HCT116 (cell line): ENCODE results near the gene C1orf50. TPM values are rescaled to one million over a fixed set of nuclear protein-coding genes. Genes with fewer than 3 reads are reported as not detected.

Experiments
- ATAC-seq: fragments of 200-7000 bp; cut with Tn5 transposase; 2 replicates; pipeline ENCODE4 v1.9.1; 2020; ENCODE audit warnings: mild to moderate bottlenecking, moderate library complexity
- BruUV-seq: library from RNA; stranded (reverse); fragments of 400-500 nt; replicated peaks from 2 replicates; lab custom pipeline; 2021; lab: Mats Ljungman, UMichigan
- CTCF ChIA-PET: fragments of 300-600 bp; sonication (Branson Sonifier 250); formaldehyde crosslinking; loops from one replicate; lab custom pipeline; 2021; ENCODE audit warnings: antibody characterized with exemption; lab: Charles Lee
- POLR2A ChIA-PET: fragments of 300-600, 350-600 bp; sonication (Branson Sonifier 250); formaldehyde crosslinking; loops from one replicate; lab custom pipeline; 2021; ENCODE audit warnings: antibody characterized with exemption; lab: Charles Lee
- RAD21 ChIA-PET, 2 experiments: fragments of 300-600 bp; sonication (Branson Sonifier 250); formaldehyde crosslinking; loops; one replicate each; lab custom pipeline; 2023; ENCODE audit warnings: low total read pairs in 2 of 2; ENCODE audit not compliant: uncharacterized antibody in 2 of 2, unreplicated experiment in 2 of 2, low non-redundant PET in 1 of 2; lab: Charles Lee
- DNase-seq: peaks from one replicate; pipeline ENCODE4 v3.0.0-alpha.2; 2010; ENCODE audit warnings: low read depth, low spot score
- H2AFZ ChIP-seq: fragments of 200-600 bp; shearing (Covaris generic), sonication (generic); 2 replicates; pipeline ENCODE4 v1.6.1; 2017; ENCODE audit warnings: low read depth, mixed run types, mixed read lengths, antibody characterized with exemption, low read length; ENCODE audit not compliant: poor library complexity, severe bottlenecking
- H3K27ac ChIP-seq: 2 replicates; pipeline ENCODE4 v1.5.1; 2012; ENCODE audit warnings: low read depth, low read length
- H3K27me3 ChIP-seq: fragments of 200-600 bp; sonication (generic); 2 replicates; pipeline ENCODE4 v1.6.1; 2016; ENCODE audit warnings: mixed run types, low read length, mixed read lengths; ENCODE audit not compliant: insufficient read depth
- H3K36me3 ChIP-seq, 2 experiments: fragments of 200-500 bp in 1 of 2; fragments of 200-600 bp in 1 of 2; sonication (Bioruptor generic) in 1 of 2; sonication (generic) in 1 of 2; 2 replicates each; pipeline versions ENCODE4 v1.5.1 to v1.6.1; 2014 to 2016; ENCODE audit warnings: low read length in 2 of 2, inconsistent platforms in 1 of 2, mixed read lengths in 1 of 2, mixed run types in 1 of 2; ENCODE audit not compliant: insufficient read depth in 2 of 2, control insufficient read depth in 1 of 2
- H3K4me1 ChIP-seq, 2 experiments: fragments of 200-600 bp in 1 of 2; sonication (generic) in 1 of 2; 2 replicates each; pipeline versions ENCODE4 v1.5.1 to v1.6.1; 2012 to 2017; ENCODE audit warnings: low read length in 2 of 2, inconsistent platforms in 1 of 2, mild to moderate bottlenecking in 1 of 2, mixed read lengths in 1 of 2, mixed run types in 1 of 2, moderate library complexity in 1 of 2; ENCODE audit not compliant: insufficient read depth in 2 of 2, control insufficient read depth in 1 of 2
- H3K4me2 ChIP-seq: fragments of 200-600 bp; sonication (generic); 2 replicates; pipeline ENCODE4 v1.6.1; 2017; ENCODE audit warnings: mixed run types, low read length, mixed read lengths
- H3K4me3 ChIP-seq, 2 experiments: fragments of 200-600 bp in 1 of 2; sonication (generic) in 1 of 2; replicated peaks in 1 of 2; 2 replicates each; pipeline ENCODE4 v1.5.1; 2011 to 2016; ENCODE audit warnings: low read length in 2 of 2, control low read depth in 1 of 2, low read depth in 1 of 2, mild to moderate bottlenecking in 1 of 2, mixed read lengths in 1 of 2, mixed run types in 1 of 2
- H3K79me2 ChIP-seq: fragments of 200-600 bp; sonication (generic); 2 replicates; pipeline ENCODE4 v1.6.1; 2017; ENCODE audit warnings: mild to moderate bottlenecking, mixed run types, low read length, moderate library complexity, mixed read lengths; ENCODE audit not compliant: insufficient read depth
- H3K9ac ChIP-seq: fragments of 200-600 bp; sonication (generic); 2 replicates; pipeline ENCODE4 v1.6.1; 2016; ENCODE audit warnings: low read length, mixed read lengths
- H3K9me2 ChIP-seq: fragments of 200-600 bp; sonication (generic), shearing (Covaris generic); 2 replicates; pipeline ENCODE4 v1.6.1; 2017; ENCODE audit warnings: mixed run types, mild to moderate bottlenecking, moderate library complexity; ENCODE audit not compliant: insufficient read depth
- H3K9me3 ChIP-seq, 2 experiments: fragments of 200-500 bp in 1 of 2; fragments of 200-600 bp in 1 of 2; sonication (Bioruptor generic) in 1 of 2; sonication (generic) in 1 of 2; 2 replicates each; pipeline ENCODE4 v1.6.1; 2014 to 2017; ENCODE audit warnings: low read length in 2 of 2, mixed read lengths in 2 of 2, inconsistent platforms in 1 of 2, low read depth in 1 of 2, mild to moderate bottlenecking in 1 of 2, mixed run types in 1 of 2, moderate library complexity in 1 of 2; ENCODE audit not compliant: control insufficient read depth in 1 of 2, insufficient read depth in 1 of 2
- H4K20me1 ChIP-seq: fragments of 200-600 bp; sonication (generic), shearing (Covaris generic); 2 replicates; pipeline ENCODE4 v1.6.1; 2017; ENCODE audit warnings: mixed run types, mild to moderate bottlenecking, moderate library complexity; ENCODE audit not compliant: insufficient read depth
- CEBPB ChIP-seq: IDR thresholded peaks from 2 replicates; pipeline ENCODE4 v1.6.1; 2012; ENCODE audit warnings: low read depth
- CTCF ChIP-seq, 3 experiments: fragments of 200-600 bp in 1 of 3; sonication (generic) in 1 of 3; IDR thresholded peaks in 2 of 3; conservative IDR thresholded peaks in 1 of 3; 2 replicates each; pipeline ENCODE4 v1.5.1; 2012 to 2017; ENCODE audit warnings: low read depth in 2 of 3, low read length in 2 of 3, antibody characterized with exemption in 1 of 3, borderline replicate concordance in 1 of 3, control low read depth in 1 of 3, mild to moderate bottlenecking in 1 of 3, mixed read lengths in 1 of 3, mixed run types in 1 of 3, moderate library complexity in 1 of 3; ENCODE audit not compliant: insufficient read depth in 1 of 3
- ELF1 ChIP-seq: IDR thresholded peaks from 2 replicates; pipeline ENCODE4 v1.6.1; 2012; ENCODE audit warnings: low read depth, borderline replicate concordance
- JUND ChIP-seq: IDR thresholded peaks from 2 replicates; pipeline ENCODE4 v1.6.1; 2012
- POLR2AphosphoS5 ChIP-seq: IDR thresholded peaks from 2 replicates; pipeline ENCODE4 v1.6.1; 2011; ENCODE audit warnings: mild to moderate bottlenecking, low read depth, low read length, moderate library complexity
- RAD21 ChIP-seq: IDR thresholded peaks from 2 replicates; pipeline ENCODE4 v1.6.1; 2012; ENCODE audit warnings: low read depth, mild to moderate bottlenecking
- REST ChIP-seq: IDR thresholded peaks from 2 replicates; pipeline ENCODE4 v1.6.1; 2012; ENCODE audit warnings: low read depth
- SRF ChIP-seq: IDR thresholded peaks from 2 replicates; pipeline ENCODE4 v1.6.1; 2012; ENCODE audit warnings: low read depth
- TCF7L2 ChIP-seq: IDR thresholded peaks from 2 replicates; pipeline ENCODE4 v1.7.0; 2011; ENCODE audit warnings: borderline replicate concordance, inconsistent platforms; ENCODE audit not compliant: insufficient read depth, insufficient read length; ENCODE audit errors: extremely low read depth
- YY1 ChIP-seq: IDR thresholded peaks from 2 replicates; pipeline ENCODE4 v1.6.1; 2011; ENCODE audit warnings: low read length, low read depth, moderate library complexity, mild to moderate bottlenecking; ENCODE audit not compliant: insufficient replicate concordance; ENCODE audit errors: extremely low read depth
- ZBTB33 ChIP-seq: IDR thresholded peaks from 2 replicates; pipeline ENCODE4 v1.6.1; 2011; ENCODE audit warnings: mild to moderate bottlenecking, low read length, moderate library complexity; ENCODE audit not compliant: insufficient replicate concordance; ENCODE audit errors: extremely low read depth
- ZNF274 ChIP-seq: fragments of 200-500 bp; sonication (Bioruptor generic); IDR thresholded peaks from 2 replicates; pipeline ENCODE4 v1.6.1; 2014; ENCODE audit warnings: mild to moderate bottlenecking, low read depth, low read length, inconsistent platforms
- intact Hi-C: fragments of 100-400 bp; cut with micrococcal nuclease; formaldehyde crosslinking; loops from 2 replicates; pipeline ENCODE4 v1.10.0; 2022
- total RNA-seq: library from RNA; stranded (reverse); gene quantifications from one replicate; pipeline ENCODE4 v1.2.1, GENCODE V29; 2021; ENCODE audit not compliant: unreplicated experiment

Gene C1orf50
- total RNA-seq, 1 experiment from 2014 or later = 5.8 TPM

- H4K20me1 ChIP-seq = no peaks in the 10 kb centered on the region
- ChIA-PET POLR2A (no interaction called here), RAD21 (no interaction called here), CTCF (no interaction called here)
- ATAC-seq (no peak), DNase-seq (no peak)
- no peaks in the 10 kb centered on the region for H3K79me2 ChIP-seq
- intact Hi-C loops = loop anchor here (10.0 kb wide), 2 partner anchors 395 to 565 kb away; no protein-coding TSS in a partner anchor
- H3K4me2 ChIP-seq = no peak within 1 kb of the TSS
- peaks cover 0 to 6% of the 10 kb centered on the region in 2 experiments; a peak in 3 of 4 replicates for H3K4me1 ChIP-seq
- TF ChIP-seq REST (no peak), CEBPB (no peak), ZBTB33 (no peak), TCF7L2 (no peak), ELF1 (no peak), ZNF274 (no peak), CTCF (IDR thresholded peaks at IDR 0.05 in 2 of 3, conservative IDR thresholded peaks at IDR 0.05 in 1 of 3; ENCODE audit: borderline replicate concordance in 1 of 3, insufficient read depth in 1 of 3, low read depth in 2 of 3, low read length in 2 of 3) (no peak), POLR2AphosphoS5 (no peak), JUND (no peak), RAD21 (no peak), YY1 (no peak), SRF (no peak)
- no peaks in the 10 kb centered on the region for H3K27me3 ChIP-seq
- no peak within 1 kb of the TSS for H3K4me3 ChIP-seq
- H2AFZ ChIP-seq = no peak within 1 kb of the TSS
- no peak within 1 kb of the TSS for H3K9ac ChIP-seq
- no peaks in the 10 kb centered on the region for H3K9me3 ChIP-seq
- no TSS peak for BruUV-seq
- H3K36me3 ChIP-seq = no peaks in the 10 kb centered on the region
- H3K9me2 ChIP-seq = no peaks in the 10 kb centered on the region
- H3K27ac ChIP-seq = no peak within 1 kb of the TSS
Observed at GRCh38 chr1:42739753-42740700, 27.0 kb upstream of the C1orf50 start, which contains the start of gene CLDN19. Gene CLDN19, minus strand, starts transcription at chr1:42740236. Its CDS starts 173 bp downstream, at chr1:42740063.
